NB4 (cell line): ENCODE data around the gene HOXC10.

Experiments used
- CTCF ChIP-seq: IDR thresholded peaks from one replicate; pipeline ENCODE4 v1.5.1; 2012; ENCODE audit warnings: low read depth, low read length
- POLR2A ChIP-seq: IDR thresholded peaks from 2 replicates; pipeline ENCODE4 v1.6.1; 2011; ENCODE audit warnings: mild to moderate bottlenecking; ENCODE audit not compliant: insufficient read length; ENCODE audit errors: extremely low read depth
- TF ChIP-seq, protein P1 (sequence below): IDR thresholded peaks from 2 replicates; pipeline ENCODE4 v1.6.1; 2011; ENCODE audit warnings: low read depth, low read length

DNA sequence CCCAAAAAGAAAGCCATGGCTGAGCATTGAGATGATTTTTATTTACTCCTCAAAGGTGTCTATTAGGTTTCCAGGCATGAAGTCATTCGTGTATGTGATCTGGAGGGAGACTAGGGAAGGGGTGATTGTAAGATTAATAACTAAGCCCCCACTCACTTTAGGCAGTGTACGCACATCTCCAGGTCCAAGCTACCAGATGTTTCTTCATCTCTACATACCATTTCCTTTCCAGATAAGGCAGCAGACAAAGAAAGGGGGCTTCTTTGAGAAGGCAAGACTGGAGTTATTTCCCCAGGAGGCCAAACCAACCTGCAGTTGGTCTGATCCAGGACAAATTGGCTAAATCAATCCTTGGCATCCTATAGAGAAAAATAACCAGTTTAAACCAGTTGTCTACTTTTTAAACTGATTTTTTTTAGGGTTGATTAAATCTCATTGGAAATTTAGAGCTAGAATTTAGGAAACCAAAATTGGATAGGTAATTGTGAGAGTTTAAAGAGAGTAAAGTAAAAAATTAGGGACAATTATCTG, 42.4 kb upstream of the HOXC10 start:
- TF ChIP-seq POLR2A (no peak), CTCF (no peak)
- TF ChIP-seq, protein P1, sequence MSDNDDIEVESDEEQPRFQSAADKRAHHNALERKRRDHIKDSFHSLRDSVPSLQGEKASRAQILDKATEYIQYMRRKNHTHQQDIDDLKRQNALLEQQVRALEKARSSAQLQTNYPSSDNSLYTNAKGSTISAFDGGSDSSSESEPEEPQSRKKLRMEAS, result no peak
